Neural crest cell (in vitro differentiated cells): ENCODE data around the gene FAM222B. TPM values are rescaled to one million over a fixed set of nuclear protein-coding genes. Genes with fewer than 3 reads are reported as not detected.

Experiments
- DNase-seq: peaks from one replicate; pipeline ENCODE4 v3.0.0; 2021; ENCODE audit warnings: low read depth, mixed read lengths, low spot score
- H3K27ac Mint-ChIP-seq: one replicate; pipeline ENCODE4 v1.8.0; 2021; ENCODE audit warnings: mild to moderate bottlenecking, mixed read lengths; ENCODE audit not compliant: unreplicated experiment
- H3K27me3 Mint-ChIP-seq: 2 replicates; pipeline ENCODE4 v1.8.0; 2021; ENCODE audit warnings: low read depth, mild to moderate bottlenecking, mixed read lengths
- H3K36me3 Mint-ChIP-seq: 2 replicates; pipeline ENCODE4 v1.8.0; 2021; ENCODE audit warnings: low read depth, mild to moderate bottlenecking, mixed read lengths
- H3K4me1 Mint-ChIP-seq: 2 replicates; pipeline ENCODE4 v1.8.0; 2021; ENCODE audit warnings: mixed read lengths
- H3K4me3 Mint-ChIP-seq: one replicate; pipeline ENCODE4 v1.8.0; 2021; ENCODE audit warnings: mild to moderate bottlenecking, mixed read lengths
- H3K9me3 Mint-ChIP-seq: 2 replicates; pipeline ENCODE4 v1.8.0; 2021; ENCODE audit warnings: mixed read lengths
- total RNA-seq: library from RNA; stranded (reverse); gene quantifications from 2 replicates; pipeline ENCODE4 v1.2.1, GENCODE V29; 2021
- TF ChIP-seq, protein P1 (sequence below): fragments of 200-600 bp; sonication (generic); conservative IDR thresholded peaks from 2 replicates; pipeline ENCODE4 v1.5.0; 2021; ENCODE audit warnings: antibody characterized with exemption, mild to moderate bottlenecking

FAM222B gene
- total RNA-seq, 1 donor from 2014 or later = 29.6 TPM

DNA sequence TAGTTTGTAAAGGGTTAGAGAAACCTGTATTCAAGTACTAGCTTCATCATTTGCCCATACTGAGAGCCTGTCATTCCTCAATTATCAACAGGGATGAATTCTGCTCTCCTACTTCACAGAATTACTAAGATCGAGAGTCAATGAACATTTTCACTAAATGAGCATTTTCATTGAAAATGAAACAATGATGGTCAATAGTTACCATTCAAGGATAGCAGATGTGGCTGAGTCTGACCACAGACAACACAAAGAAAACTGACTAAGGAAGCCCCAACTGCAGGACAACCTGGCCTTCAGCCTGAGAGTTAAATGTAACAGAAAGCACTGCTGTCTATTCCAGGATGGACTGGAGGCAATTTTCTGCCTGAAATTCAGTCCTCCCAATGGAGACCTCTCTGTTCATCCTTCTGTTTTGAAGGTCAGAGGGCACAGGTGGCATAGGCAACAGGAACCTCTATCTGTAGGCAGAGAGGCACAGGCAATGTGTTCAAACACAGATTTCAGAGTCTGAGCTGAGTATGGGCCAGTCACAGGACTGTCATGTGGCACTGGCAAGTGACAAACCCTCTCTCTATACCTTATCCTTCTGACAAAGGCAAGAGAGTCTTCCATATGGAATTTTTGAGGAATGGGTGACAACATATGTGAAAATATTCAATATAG is 79.3 kb downstream of the FAM222B start:
- Mint-ChIP-seq H3K27ac (no peak overlapping the region), H3K4me3 (no peak overlapping the region), H3K4me1 (peaks cover 32% of the 10 kb centered on the region), H3K9me3 (no peaks in the 10 kb centered on the region), H3K27me3 (no peaks in the 10 kb centered on the region), H3K36me3 (peaks cover 7% of the 10 kb centered on the region)
- DNase-seq = no peak
- TF ChIP-seq, protein P1, sequence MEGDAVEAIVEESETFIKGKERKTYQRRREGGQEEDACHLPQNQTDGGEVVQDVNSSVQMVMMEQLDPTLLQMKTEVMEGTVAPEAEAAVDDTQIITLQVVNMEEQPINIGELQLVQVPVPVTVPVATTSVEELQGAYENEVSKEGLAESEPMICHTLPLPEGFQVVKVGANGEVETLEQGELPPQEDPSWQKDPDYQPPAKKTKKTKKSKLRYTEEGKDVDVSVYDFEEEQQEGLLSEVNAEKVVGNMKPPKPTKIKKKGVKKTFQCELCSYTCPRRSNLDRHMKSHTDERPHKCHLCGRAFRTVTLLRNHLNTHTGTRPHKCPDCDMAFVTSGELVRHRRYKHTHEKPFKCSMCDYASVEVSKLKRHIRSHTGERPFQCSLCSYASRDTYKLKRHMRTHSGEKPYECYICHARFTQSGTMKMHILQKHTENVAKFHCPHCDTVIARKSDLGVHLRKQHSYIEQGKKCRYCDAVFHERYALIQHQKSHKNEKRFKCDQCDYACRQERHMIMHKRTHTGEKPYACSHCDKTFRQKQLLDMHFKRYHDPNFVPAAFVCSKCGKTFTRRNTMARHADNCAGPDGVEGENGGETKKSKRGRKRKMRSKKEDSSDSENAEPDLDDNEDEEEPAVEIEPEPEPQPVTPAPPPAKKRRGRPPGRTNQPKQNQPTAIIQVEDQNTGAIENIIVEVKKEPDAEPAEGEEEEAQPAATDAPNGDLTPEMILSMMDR = no peak

DNA sequence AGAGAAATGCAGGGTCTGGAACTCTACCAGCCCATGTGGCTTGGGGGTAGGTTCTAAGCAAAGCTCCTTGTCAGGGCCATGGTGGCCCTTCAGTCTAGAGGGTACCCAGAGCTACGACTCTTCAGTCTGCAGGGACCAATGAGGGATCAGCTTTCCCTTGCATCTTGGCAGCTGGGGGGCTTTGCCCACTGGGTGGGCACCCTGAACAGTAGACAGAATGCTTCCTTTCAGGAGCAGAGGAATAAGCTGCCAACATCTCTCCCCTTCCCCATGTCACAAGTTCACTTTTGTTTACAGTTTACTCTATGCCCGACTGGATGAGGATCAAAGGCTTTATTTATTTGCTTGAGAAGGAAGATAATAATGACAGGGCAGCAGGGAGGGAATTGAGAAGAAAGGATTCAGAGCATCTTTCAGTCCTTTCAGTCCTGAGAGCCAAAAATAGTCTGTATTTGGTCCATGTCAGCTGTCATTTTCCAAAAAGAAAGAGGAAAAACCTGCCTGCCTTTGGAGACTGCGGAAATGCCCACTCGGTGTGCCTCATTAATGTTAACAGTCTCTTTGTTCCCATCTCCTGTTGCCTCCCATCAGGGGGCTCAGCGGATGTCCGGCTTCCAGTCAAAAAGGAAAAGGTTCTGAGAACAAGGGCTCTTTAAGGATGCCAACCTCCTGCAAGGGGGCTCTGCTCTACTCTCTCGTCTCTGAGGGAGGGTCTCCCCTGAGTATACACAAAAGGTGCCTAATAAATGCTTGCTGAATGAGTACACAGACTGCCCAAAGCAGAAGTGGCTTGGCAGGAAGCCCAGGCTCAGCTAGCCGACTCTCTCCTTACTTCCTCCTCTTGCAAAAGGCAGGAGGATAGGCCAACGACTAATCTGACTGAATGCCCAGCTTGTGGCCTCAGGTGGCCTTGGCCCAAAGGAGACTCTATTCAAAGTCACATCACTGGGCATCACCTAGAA is 81.7 kb downstream of the FAM222B start:
- TF ChIP-seq, protein P1 = no peak
- Mint-ChIP-seq H3K27me3 (no peaks in the 10 kb centered on the region), H3K4me1 (peaks cover 32% of the 10 kb centered on the region), H3K36me3 (peaks cover 11% of the 10 kb centered on the region), H3K27ac (peak overlapping the region; percentile 94), H3K4me3 (peak overlapping the region; percentile 28), H3K9me3 (no peaks in the 10 kb centered on the region)
- DNase-seq = no peak

DNA sequence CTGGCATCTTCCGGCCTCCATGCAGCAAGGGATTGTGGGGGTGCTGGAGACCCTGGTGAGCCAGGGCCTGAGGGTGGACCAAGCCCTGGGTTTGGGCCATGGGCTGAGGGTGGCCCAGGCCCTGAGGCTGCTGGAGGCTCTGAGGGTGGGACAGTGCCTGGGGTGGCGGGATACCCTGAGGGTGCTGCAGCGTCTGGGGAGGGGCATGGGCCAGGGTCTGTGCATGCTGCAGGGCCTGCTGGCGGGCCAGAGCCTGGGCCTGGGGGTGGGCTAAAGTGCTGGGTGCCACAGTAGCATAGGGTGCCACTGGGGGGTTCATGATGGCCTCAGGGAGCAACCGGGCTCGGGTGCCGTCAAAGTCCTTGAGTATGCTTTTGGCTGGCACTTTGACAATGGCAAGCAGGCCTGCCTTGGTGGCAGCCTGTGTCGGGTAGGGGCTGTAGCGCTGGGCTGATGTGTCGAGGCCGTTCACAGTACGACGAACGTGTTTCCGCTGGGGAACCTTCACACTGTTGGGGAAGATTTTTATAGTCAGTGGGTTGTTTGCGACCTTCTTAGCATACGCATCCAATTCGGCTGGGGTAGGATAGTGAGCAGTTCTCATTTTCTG is 83.2 kb downstream of the FAM222B start:
- no peaks in the 10 kb centered on the region for H3K27me3 Mint-ChIP-seq

DNA sequence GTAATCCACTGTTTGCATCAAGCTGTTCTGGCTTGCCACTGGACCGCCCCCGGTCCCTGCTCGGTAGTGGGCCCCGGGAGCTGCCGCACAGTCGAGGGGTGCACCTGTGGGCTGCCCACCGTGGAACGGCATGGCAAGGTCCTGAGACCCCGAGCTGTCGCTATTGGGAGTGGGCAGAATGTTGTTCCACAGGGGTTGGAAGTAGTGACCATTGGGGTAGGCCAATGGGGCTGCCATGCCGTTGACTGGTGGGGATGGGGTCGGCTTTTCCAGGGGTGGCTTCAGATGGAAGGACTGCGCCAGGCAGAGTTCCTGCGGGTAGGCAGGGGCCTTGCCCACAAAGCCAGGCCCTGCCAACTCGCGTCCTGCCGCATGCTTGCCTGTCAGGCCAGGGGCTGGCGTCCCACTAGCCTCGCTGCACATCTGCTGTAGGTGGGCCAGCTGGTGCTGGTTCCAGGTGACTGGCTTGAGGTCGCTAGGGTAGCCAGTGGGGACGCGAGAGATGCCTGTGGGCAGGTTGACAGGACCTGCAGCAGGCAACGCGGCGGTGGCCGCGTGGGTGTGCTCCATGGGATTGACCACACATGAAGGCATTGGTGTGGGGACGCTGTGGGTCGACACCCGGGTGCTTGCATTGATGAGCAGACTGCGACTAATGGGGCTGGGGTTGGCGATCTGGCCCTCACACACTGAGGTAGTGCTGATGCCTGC is 84.0 kb downstream of the FAM222B start:
- Mint-ChIP-seq H3K4me3 (no peak overlapping the region), H3K4me1 (peaks cover 29% of the 10 kb centered on the region)

More for the DNA sequence above, 83.2 kb downstream of the FAM222B start:
- TF ChIP-seq, protein P1 = no peak
- peaks cover 32% of the 10 kb centered on the region for H3K4me1 Mint-ChIP-seq
- no peak for DNase-seq
- no peak overlapping the region for H3K27ac Mint-ChIP-seq
- H3K9me3 Mint-ChIP-seq = no peaks in the 10 kb centered on the region
- H3K4me3 Mint-ChIP-seq = peak overlapping the region; percentile 62
- H3K36me3 Mint-ChIP-seq = peaks cover 11% of the 10 kb centered on the region

More for the DNA sequence above, 84.0 kb downstream of the FAM222B start:
- no peak overlapping the region for H3K27ac Mint-ChIP-seq
- no peaks in the 10 kb centered on the region for H3K27me3 Mint-ChIP-seq
- H3K9me3 Mint-ChIP-seq = no peaks in the 10 kb centered on the region
- TF ChIP-seq, protein P1 = no peak
- DNase-seq = no peak
- H3K36me3 Mint-ChIP-seq = peaks cover 11% of the 10 kb centered on the region
